ENCODE results near the gene IQGAP2.
"Not testable (repeated sequence)": the region's sequence is repeated elsewhere in the genome, so short reads cannot be mapped to it uniquely, and the experiment has no call there.

The IQGAP2 gene

GRCh38 chr5:76422742-76423141, 19.7 kb downstream of the IQGAP2 start:
- DNase-seq, result no peak

- no peak for DNase-seq
Observed at GRCh38 chr5:76425146-76425545, 22.1 kb downstream of the IQGAP2 start.

DNA sequence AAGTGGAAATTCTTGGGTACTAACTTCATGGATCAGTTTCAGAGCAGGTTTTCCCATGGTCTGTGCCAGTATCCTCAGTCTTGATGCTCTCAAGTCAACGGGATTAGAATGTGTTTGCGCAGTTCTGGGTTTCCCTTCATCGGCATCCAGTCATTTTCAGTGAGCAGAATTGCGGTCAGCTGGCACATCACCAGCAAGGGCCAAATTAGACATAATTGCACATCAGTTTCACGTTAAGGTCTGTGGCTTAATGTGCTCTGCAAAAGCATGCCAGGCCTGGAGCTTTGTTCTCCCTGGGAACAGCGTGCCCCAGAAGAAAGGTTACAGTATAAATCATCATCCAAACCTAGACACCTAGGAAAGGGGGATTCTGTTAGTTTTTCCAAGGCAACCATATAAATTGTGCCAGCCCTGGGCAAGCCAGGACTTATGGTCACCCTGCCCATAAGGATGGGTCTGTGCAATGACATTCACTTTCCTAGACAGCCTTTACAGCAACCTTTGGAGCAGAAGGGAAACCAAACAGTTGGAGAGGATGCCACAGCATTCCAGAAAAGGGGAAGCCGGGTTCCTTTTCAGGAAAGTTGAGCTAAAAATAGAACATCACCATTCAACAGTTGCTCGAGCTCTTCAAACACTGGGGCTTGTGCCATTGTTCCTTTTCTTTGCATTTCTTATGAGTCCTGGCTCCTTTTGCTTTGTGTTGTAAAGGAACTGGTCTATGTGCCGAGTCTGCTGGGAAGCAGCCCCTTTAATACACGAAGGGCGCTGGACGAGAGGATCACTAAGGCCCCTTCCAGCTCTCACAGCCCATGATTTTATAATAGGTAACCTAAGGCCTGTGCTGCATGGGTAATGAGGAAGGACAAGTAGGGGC, 23.1 kb downstream of the IQGAP2 start:
- DNase-seq, result no peak

GRCh38 chr5:76427206-76428140, 24.4 kb downstream of the IQGAP2 start:
- no peak for DNase-seq

- not testable (repeated sequence) for DNase-seq
Observed at GRCh38 chr5:76428550-76428949, 25.5 kb downstream of the IQGAP2 start.

DNA sequence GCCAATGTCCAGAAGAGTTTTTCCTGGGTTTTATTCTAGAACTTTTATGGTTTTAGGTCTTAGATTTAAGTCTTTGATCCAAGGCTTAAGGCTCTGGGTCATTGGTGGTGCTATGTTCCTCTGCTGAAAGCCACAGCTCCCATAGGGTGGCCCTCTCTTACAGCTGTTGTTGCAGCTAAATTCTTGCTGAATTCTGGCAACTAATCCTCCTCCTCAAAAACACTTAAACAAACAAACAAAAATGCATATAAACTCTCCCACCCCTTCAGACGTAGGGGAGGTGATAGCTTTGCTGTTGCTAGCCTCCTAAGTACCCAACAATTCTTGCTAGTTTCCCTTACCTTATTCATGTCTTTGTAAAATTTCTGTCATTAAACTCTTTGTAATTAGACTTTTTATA, 30.2 kb downstream of the IQGAP2 start:
- no peak for DNase-seq

DNA sequence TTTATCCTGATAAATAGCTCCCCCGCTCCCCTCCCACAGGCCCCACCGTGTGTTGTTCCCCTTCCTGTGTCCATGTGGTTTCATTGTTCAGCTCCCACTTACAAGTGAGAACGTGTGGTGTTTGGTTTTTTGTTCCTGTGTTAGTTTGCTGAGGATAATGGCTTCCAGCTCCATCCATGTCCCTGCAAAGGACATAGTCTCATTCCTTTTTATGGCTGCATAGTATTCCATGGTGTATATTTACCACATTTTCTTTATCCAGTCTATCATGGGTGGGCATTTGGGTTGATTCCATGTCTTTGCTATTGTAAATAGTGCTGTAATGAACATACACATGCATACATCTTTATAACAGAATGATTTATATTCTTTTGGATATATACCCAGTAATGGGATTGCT, 34.4 kb downstream of the IQGAP2 start:
- DNase-seq, result not testable (repeated sequence)

DNA sequence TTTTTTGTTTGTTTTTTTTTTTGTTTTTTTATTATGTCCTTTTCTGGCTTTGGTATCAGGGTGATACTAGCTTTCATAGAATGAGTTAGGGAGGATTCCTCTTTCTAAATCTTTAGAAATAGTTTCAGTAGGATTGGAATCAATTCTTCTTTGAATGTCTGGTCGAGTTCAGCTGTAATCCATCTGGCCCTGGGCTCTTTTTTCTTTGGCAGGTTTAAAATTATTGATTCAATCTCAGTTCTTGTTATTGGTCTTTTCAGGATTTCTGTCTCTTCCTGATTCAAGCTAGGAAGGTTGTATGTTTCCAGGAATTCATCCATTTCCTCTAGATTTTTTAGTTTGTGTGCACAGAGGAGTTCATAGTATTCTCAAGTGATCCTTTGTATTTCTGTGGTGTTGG, 34.9 kb downstream of the IQGAP2 start:
- DNase-seq, result no peak

DNA sequence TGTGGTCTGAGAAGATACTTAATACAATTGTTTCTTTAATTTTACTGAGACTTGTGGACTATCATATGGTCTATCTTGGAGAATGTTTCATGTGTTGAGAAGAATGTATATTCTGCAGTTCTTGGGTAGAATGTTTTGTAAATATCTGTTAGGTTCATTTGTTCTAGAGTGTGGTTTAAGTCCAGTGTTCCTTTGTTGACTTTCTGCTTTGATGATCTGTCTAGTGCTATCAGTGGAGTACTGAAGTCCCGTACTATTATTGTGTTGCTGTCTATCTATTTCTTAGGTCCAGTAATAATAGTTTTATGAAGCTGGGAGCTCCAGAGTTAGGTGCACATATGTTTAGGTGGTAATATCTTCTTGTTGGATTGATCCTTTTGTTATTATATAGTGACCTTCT, 36.1 kb downstream of the IQGAP2 start:
- DNase-seq, result no peak

DNA sequence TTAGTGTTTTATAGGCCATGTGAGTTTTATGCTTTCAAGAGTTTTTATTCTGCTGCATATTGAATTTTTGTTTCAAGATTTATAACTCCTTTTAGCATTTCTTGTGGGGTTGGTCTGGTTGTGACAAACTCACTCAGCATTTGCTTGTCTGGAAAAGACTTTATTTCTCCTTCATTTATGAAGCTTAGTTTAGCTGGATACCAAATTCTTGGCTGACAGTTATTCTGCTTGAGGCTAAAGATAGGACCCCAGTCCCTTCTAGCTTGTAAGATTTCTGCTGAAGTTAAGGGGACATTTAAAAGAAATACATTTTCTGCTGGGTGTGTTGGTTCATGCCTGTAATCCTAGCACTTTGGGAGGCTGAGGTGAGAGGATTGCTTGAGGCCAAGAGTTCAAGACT, 36.8 kb downstream of the IQGAP2 start:
- DNase-seq, result no peak

DNA sequence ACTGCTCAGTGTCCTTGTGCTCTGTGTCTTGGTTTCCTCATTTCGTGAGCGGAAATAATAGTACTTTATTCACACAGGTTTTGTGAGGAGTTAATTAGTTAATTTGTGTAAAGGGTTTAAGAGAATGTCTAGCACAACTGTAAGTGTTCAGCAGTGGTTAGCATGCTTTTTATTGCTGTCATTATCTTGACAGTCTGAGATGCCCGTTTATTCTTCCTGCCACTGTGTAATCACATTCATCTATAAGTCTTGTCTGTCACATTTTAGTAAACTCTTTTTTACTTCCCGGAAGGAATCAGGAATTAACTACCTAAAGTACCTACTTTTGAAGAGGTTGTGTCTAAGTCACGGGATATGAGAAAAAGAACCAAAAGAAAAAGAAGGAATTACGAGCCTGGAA, 38.0 kb downstream of the IQGAP2 start:
- DNase-seq, result no peak

- no peak for DNase-seq
Observed at GRCh38 chr5:76441890-76442673, 39.0 kb downstream of the IQGAP2 start.

GRCh38 chr5:76443066-76443800, 40.1 kb downstream of the IQGAP2 start:
- DNase-seq, result no peak

GRCh38 chr5:76445063-76445462, 42.0 kb downstream of the IQGAP2 start:
- DNase-seq, result no peak

GRCh38 chr5:76445830-76446229, 42.7 kb downstream of the IQGAP2 start:
- DNase-seq, result no peak

GRCh38 chr5:76446776-76447175, 43.7 kb downstream of the IQGAP2 start:
- DNase-seq, result no peak

GRCh38 chr5:76449606-76450005, 46.5 kb downstream of the IQGAP2 start:
- DNase-seq, result no peak

GRCh38 chr5:76450054-76450453, 47.0 kb downstream of the IQGAP2 start:
- DNase-seq, result no peak

GRCh38 chr5:76451031-76451701, 48.1 kb downstream of the IQGAP2 start:
- no peak for DNase-seq

DNA sequence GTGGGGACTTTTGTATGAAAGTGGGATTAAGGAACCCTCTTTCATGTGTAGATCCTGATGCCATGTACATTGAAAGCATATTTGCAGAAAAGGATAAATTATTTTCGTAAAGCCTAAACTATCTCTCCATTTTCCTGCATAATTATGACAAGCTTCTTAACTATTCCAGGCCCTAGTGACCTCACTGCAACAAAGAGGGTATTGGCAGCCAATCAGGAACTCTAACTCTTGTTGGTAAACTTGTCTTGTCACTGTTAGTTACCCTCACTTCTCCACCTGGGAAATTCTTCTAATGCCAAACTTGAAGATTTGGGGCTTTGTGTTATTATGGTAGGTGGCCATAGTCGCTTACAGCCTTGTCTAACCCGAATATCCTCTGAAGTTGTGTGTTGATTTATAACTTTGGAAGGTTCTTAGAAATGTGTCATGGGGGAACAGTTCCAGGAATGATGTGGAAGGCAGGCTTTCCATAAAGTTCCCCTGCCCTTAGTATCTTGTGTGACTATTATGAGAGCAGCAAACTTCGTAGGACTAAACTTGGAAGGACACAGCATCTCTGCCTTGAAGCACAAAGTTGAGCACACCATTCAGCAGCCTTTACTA, 52.5 kb downstream of the IQGAP2 start:
- no peak for DNase-seq

DNA sequence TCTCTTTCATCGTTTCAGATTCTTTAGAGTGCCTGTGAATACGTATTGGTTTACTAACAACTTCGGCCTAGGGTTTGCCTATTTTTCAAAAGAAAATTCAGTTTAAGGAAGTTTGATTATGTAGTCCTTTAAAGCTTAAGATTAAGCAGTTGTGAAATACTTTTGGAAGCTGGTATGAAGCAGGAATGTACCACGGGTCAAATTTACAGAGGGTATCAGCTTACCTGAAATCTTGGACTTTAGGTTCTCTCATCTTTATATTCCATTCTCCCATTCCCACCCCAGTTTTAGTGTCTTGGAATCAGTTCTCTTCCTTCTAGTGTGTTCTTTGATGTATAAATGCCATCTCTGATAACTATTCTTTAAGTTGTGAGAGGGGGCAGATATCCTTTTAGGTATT, 53.2 kb downstream of the IQGAP2 start:
- no peak for DNase-seq

All from activated T-cell treated with anti-CD3 and anti-CD28 coated beads for 4 hours (primary cell).